GM18907 (cell line): ENCODE data around the gene CDH16.
"Not testable (repeated sequence)": the region's sequence is repeated elsewhere in the genome, so short reads cannot be mapped to it uniquely, and the experiment has no call there.

Source experiments
- ATAC-seq: cut with Tn5 transposase; IDR thresholded peaks from one replicate; pipeline ENCODE4 v1.9.1; 2021; ENCODE audit warnings: mild to moderate bottlenecking, moderate library complexity; ENCODE audit not compliant: unreplicated experiment

Gene CDH16

DNA sequence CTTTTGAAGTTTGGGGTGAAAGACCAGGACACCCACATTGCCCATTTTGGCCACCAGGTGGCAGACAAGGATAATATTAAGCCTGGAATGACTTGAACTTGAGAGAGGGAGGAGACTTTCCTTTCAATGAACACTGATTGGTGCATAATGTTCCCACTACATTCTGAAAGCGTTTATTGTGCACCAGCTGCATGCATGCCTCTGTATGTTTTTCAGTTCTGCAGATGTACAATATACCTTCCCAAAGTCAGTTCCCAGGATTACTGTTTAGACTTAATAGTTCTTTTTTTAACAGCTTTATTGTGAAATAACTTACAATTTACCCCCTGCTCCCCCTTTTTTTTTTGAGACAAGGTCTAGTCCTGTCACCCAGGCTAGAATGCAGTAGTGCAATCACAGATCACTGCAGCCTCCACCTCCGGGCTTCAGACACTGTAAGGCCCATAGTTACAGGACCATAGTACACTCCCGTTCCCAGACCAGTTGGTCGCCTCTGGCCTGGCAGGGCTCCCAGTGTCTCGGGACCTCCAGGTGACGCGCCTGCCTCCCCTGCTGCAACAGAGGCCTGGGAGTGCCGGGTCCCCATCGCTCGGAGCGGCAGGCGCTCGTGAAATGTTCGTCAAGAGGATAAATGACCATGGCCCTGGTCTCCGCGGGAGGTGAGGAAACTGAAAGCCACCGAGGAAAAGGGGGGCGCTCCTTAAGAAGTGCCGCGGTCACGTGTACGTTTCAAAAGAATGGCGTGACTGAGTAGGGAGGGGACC, 28.8 kb upstream of the CDH16 start:
- ATAC-seq: peak; percentile 67

DNA sequence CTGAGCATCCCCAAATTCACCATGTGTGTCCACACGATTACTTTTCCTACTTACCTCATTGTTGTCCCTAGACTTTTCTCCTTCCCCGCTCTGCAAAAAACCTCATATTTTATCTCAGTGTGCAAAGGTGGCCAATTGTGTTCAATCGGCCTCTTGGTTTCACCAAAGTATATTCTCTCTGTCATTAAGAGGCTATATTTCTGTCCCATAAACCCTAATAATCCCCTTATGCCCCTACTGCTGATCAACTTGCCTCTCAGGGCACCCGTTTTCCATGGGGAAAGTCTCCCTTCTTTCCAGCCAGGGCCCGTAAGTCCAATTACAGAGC, 28.3 kb upstream of the CDH16 start:
- no peak for ATAC-seq

DNA sequence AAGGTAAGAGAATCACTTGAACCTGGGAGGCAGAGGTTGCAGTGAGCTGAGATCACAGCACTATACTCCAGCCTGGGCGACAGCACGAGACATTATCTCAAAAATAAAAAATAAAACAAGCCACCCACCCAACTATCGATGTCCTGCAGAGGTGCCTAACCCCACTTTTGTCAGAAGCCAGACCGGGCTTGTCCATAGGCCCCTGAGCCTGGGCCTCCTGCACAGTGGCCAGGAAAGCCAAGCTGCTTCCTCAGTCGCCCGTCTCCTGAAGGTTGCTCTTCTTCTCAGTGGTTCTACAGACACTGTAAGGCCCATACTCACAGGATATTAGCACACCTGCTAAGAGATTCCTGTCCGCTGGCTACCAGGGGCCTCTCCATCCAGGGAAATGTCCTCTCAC, 27.9 kb upstream of the CDH16 start:
- no peak for ATAC-seq

DNA sequence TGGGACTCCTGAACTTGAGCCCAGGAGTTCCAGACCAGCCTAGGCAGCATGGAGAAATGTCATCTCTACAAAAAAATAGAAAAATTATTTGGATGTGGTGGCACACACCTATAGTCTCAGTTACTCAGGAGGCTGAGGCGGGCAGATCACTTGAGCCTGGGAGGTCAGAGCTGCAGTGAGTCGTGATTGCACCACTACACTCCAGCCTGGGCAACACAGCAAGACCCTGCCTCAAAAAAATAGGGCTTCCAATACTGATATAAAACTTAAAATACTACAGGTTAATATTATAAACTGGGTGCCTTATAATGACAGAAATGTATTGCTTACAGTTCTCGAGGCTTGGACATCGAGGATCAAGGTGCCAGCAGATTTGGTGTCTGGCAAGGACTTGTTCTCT, 27.3 kb upstream of the CDH16 start:
- ATAC-seq: no peak

DNA sequence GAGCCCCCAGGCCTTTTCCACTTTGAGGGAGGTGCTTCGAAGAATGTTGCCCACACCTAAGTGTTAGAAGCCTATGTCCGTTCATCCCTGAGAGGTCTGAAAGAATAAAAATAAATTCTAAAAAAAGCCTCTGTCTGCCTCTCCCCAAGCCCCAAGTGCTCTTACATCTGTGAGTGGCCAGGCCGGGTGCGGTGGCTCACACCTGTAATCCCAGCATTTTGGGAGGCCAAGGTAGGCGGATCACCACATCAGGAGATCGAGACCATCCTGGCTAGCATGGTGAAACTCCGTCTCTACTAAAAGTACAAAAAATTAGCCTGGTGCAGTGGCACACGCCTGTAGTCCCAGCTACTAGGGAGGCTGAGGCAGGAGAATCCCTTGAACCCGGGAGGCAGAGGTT, 26.3 kb upstream of the CDH16 start:
- ATAC-seq: not testable (repeated sequence)

DNA sequence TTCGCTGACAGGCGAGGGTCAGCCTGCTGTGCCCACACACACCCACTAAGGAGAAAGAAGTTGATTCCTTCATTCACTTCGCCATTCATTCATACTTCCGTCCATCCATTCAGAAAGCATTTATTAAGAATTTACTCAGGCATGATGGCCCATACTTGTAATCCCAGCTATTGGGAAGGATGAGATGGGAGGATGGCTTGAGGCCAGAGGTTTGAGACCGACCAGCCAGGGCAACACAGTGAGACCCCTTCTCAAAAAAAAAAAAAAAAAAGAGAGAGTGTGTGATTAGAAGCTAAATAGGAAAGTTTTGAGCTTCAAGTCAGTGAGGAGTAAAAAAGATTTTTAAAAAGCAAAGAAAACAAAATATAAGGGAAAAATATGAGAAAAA, 25.4 kb upstream of the CDH16 start:
- ATAC-seq: no peak

DNA sequence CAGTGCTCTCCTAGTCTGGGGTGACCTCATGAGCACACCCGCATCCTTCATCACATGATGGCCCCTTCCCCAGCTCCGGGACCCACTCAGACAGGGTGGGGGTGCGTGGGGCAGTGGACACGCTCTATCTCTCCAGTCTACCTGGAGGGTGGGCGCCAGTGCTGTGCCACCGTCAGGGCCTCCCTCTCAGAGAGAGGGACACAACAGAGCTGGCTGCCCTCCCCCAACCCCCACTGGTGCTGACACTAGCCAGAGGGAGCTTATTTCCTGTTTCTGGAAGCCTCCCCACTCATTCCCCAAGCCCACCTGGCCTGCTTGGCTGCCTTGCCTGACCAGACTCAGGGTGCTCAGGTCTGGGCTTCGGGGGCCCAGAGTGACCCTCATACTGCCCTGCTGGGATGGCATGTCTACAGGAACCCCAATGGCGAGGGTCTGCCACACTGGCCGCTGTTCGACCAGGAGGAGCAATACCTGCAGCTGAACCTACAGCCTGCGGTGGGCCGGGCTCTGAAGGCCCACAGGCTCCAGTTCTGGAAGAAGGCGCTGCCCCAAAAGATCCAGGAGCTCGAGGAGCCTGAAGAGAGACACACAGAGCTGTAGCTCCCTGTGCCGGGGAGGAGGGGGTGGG, 24.9 kb upstream of the CDH16 start:
- no peak for ATAC-seq

DNA sequence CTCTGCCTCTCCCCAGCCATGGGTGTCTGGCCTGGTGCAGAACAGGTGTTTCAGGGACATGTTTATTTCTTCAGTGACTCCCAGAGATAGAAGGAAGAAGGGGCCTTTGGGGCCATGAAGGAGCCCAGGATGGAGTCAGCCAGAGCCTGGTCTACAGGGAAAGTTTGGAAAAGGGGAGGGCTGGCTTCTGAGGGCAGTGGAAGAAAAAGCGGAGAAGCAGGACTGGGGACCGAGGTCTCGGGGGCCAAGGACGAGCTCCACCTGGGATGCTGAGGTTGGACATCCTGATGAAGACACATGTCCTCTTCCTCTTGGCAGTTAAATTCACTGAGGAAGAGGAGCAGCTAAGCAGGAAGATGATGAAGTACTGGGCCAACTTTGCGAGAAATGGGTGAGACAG, 24.3 kb upstream of the CDH16 start:
- no peak for ATAC-seq

DNA sequence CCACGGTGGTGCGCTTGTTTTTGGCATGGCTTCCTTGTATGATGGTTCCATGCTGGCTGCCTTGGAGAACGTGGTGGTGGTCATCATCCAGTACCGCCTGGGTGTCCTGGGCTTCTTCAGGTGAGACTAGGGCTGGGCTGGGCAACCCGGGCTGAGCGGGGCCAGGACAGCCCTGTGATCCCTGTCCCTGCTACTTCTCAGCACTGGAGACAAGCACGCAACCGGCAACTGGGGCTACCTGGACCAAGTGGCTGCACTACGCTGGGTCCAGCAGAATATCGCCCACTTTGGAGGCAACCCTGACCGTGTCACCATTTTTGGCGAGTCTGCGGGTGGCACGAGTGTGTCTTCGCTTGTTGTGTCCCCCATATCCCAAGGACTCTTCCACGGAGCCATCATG, 21.6 kb upstream of the CDH16 start:
- no peak for ATAC-seq

DNA sequence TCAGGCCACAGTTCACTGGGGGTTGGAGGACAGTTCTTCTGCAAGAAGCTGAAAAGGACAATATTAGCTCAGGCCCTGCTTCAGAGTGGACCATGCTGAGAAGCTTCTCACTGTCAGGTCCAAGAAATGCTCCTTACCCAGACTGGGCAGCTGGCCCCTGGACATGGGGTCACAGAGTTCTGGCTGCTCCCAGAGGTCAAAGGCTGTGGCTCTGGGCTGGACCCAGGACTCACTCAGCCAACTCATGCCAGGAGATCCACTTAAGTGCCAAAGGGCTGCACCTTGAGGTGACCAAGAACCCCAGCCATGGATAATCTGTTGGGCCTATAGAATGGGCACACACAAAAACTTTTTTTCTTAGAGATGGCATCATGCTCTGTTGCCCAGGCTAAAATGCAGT, 20.7 kb upstream of the CDH16 start:
- ATAC-seq: no peak

DNA sequence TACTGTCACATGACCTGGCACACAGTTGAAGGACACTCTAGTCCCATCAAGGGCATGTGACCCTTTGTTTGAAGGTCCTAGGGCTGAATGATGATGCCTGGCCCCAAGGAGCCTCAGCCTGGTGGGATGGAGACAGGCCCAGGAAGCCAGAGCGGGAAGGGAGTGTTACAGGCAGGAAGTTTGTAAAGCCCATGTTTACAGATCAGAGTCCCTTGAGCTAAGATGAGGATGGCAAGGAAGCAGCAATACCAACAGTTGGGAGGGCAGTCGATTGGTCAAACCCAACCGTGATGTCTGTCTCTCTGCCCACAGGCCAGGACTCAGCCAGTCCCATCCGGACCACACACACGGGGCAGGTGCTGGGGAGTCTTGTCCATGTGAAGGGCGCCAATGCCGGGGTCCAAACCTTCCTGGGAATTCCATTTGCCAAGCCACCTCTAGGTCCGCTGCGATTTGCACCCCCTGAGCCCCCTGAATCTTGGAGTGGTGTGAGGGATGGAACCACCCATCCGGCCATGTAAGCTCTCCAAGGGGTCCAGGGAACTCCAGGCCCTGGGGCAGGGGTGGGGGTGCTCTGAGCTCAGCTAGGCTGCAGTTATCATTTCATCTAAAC, 19.1 kb upstream of the CDH16 start:
- ATAC-seq: no peak

DNA sequence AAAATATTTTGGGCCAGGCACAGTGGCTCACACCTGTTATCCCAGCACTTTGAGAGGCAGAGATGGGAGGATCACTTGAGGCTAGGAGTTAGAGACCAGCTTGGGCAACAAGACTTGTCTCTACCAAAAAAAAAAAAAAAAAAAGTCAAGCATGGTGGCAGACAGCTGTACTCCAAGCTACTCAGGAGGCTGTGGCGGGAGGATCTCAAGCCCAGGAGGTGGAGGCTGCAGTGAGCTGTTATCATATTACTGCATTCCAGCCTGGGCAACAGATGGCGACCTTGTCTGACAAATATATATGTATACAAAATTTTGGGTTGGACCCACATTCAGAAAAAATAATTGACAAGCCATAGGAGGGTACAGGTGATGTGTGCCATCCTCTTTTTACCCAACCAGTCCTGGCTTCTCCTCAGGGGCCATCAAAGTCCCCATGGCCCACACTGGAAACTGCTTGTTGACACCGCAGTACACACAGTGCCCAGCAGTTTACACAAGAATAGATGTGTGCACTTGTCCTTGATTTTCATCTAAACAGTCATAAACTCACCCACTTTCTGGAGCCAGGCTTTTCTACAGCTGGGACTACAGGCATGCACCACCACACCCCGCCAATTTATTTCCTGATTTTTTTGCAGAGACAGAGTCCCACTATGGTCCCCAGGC, 18.3 kb upstream of the CDH16 start:
- ATAC-seq: no peak

DNA sequence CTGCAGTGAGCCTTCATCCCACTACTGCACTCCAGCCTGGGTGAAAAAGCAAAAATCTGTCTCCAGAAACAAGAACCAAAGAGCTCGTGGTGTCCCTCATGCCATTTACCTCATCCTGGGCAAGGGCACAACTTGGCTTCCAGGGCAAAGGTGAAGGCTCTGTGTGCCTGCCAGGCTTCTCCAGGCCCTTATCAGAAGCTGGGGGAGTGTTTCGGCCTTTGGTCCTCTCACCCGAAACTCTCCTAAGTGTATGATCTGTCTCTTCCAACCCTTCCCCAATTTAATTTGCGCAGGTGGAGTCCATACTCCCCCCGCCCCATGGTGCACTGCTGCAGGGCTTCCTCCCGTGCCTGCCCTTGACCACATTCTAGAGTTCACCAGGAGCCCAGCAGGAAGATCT, 17.8 kb upstream of the CDH16 start:
- no peak for ATAC-seq

DNA sequence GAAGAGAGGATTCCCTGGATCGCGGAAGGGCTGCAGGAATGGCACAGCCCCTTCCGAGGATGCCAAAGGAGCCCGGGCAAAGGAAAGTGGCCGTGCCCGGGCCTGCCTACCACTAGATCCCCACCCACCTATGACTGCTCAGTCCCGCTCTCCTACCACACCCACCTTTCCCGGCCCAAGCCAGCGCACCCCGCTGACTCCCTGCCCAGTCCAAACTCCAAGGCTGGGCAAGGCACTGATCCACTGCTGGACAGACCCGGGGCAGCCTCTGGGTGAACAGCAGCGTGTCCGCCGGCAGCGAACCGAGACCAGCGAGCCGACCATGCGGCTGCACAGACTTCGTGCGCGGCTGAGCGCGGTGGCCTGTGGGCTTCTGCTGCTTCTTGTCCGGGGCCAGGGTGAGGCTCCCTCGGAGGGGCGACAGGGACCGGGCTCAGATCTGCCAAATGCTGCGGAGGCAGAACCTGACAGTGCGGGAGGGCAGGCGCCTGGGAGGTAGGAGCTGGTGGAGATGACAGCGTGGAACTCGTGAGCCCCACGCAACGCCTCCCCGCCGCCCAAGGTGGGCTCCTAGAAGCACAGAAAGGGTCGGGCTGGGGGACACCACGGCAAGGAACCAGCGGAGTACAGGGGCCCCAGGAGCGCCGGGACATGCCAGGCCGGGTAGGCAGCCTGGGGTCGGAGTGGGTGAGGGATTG, 16.8 kb upstream of the CDH16 start, which contains the start of gene CES2:
Gene CES2 (plus strand): TSS at position 203 of the 698 bp plus-strand sequence. CDS start 120 bp downstream, at position 323.
- no peak for ATAC-seq

DNA sequence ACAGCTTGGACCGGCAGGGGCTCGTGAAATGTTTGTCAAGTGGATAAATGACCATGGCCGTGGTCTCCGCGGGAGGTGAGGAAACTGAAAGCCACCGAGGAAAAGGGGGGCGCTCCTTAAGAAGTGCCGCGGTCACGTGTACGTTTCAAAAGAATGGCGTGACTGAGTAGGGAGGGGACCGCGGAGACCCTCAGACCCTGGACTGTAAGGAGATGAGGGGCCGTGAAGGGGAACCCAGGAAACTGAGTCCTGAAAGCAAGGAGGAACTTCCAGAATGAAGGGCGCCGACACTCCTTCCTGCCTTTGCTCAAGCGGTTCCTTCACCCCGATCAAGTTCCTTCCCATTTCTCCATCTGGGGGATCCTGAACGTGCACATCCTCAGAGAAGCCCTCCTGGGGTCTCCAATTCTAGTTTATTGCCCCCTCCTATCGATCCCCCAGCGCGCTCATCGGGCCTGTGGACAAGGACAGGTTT, 16.2 kb upstream of the CDH16 start:
- ATAC-seq: not testable (repeated sequence)

DNA sequence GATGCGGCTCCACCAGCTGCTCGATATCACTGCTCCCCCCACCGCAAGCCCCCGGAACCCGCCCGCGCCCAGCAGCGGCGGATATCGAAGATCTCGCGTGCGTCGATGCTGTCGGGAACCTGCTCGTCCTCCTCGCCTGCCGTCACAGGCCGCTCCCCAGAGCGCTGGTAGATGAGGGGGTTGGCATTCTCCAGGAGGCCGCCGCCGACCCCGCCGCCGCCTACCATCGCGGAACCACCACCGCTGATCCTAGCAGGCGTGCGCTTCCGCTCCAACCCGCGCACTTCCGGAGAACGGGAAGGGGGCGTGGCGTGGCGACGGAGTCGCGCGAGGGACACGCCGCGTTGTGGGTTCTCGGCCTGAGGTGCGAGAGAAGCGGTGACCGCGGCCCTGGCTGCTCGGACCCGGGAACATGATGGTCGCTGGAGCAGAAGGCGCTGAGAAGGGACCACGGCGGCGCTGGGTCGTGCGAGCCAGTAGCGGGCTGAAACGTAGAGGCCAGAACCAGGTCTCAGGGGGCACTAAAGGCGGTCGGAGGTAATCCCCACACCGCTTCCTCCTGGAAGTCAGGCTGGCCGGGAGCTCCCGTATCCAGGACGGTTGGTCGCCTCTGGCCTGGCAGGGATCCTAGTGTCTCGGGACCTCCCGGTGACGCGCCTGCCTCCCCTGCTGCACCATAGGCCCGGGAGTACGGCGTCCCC, 15.6 kb upstream of the CDH16 start, which contains the start of gene CIAO2B:
Gene CIAO2B (minus strand): TSS at position 265 of the 701 bp plus-strand sequence. CDS start 38 bp downstream, at position 227.
- peak; percentile 73 for ATAC-seq

DNA sequence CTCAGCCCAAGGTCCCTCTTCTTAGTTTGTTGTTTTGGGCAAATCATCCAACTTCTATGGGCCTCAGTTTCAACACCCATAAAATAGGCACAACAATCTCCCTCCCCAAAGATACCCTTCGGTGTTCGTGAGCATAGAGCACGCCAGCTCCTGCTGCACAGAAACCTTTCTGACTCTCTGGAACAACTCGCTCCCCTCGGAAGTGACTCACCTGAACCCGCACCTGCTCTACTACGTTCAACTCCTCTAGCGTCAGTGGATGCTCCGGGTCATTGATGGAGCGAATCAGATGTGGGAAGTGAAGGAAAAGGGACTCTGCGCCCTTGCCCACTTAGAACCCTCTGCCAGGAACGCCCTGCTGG, 15.1 kb upstream of the CDH16 start:
- peak; percentile 15 for ATAC-seq

DNA sequence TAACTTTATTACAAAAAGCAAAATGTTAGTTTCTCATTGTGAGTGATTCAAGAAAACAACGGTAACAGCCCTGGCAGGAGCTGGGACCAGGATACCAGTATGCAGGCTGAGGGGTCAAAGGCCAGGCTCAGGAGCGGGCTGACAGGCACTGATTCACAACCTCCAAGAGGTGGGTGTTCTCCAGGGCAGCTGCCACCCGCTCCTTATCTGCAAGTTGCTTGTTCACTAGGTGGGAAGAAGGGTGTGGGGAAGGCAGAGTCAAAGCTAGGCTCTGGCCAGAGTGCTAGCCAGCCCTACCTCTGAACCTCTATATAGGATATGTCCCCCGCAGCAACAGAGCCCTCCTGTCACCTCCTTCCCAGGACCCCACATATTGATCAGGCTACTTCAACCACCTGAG, 13.4 kb upstream of the CDH16 start:
- no peak for ATAC-seq

DNA sequence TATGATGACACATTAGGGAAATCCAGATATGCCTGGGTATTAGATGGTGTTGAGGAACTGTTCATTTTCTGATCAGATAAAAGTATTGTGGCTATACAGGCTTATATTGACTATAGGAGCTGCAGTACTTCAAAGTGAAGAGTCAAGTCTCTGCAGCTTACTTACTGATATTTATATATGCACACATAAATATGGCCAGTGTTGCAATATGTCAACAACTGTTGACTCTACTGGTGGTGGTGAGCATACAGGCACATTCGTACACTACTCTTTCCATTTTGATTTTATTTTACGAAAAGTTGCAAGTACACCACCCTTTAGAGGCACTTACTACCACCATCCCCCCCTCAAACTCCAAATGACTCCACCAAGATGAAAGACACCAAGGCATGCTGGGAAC, 13.0 kb upstream of the CDH16 start:
- no peak for ATAC-seq

DNA sequence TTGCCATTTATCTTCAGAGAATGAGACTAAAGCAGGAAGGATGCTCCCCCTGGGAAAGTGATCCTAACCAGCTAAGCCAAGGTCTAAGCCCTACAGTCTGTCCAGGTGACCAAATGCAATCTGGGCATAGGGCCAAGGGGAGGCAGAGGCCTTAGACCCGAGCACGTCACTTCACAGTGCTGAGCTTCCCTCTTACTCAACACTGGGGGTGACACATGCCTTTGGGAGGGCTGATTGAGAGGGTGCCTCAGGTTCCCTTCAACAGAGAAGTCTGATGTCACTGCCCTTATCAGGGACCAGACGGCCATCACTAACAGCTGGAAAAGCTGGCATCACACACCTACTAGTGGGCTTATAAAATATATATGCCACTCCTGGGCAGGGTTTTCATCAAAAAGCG, 11.5 kb upstream of the CDH16 start:
- ATAC-seq: no peak
